ENCODE measurements around the gene MPHOSPH8.
"Not testable (repeated sequence)": the region's sequence is repeated elsewhere in the genome, so short reads cannot be mapped to it uniquely, and the experiment has no call there.

Gene MPHOSPH8

DNA sequence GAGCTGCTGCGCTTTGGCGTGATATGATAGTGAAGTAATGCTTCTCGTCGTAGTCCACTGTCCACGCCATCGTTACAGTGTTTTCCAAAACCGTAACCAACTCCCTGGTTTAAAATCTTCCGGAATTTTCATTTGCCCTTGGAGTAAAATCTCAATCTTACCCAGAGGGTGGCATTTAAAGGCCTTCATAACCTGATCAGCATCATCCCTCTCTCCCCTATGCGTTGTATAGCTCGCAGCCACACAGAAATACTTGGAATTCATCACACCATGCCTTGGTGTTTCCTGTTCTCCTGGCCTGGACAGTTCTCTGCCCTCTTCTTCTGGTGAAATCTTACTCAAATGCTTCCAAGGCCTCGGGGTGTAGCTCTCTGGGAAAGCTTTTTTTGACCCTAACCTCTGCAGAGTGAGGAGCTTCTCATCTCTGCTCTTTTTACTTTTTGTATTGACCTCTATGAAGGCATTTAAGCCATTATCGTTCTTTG lies 839 bp downstream of the MPHOSPH8 start:
- peak in 1 of 2 experiments; percentile 36 for DNase-seq

DNA sequence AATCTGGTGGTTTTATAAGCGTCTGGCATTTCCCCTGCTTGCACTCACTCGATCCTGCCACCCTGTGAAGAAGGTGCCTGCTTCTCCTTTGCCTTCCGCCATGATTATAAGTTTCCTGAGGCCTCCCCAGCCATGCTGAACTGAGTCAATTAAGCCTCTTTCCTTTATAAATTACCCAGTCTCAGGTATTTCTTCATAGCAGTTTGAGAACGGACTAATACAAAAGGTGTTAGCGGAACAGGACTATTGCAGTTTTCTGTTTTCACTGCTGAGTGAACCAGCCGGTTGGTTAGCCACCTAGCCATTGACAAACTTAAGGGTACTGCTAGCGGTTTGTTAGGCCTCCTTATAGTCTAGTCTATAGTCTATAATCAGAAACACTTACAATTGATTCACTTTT lies 2.5 kb downstream of the MPHOSPH8 start:
- not testable (repeated sequence) for DNase-seq

DNA sequence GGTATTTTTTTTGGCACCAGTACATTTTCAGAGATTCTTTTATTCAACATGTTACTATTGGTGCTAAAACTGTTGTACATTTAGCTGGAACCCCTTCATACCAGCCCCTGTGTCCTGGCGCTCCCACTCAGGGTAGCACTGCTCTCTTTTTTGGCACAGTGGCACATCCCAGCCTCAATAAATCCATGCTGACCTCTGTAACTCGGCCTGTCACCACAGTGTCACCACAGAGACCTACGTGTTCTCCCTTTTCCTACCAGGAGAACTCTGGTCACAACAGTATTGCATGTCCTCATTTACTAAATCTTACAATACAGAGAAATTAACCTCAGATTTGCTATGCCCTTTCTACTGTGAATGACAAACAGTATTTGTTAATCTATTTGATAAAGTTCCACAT lies 10.2 kb downstream of the MPHOSPH8 start:
- DNase-seq, result no peak

DNA sequence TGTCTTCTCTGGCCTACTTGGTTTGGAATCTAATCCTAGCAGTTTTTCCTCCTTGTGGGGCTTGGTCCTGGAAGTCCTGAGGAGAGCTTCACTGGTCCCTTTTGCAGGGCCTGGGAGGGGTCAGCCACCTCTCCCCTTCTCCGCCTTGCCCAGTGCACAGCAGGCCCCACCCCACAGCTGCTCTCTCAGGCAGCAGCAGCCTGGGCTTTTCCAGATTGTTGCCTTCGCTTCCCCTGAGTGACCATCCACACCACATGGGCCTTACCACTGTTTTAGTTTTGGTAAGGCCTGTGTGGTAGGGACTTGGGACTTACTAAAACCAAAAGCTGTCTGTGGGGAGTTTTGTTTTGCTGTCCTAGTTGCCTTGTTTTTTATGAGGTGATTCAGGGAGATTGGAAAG lies 11.5 kb downstream of the MPHOSPH8 start:
- DNase-seq, result no peak

DNA sequence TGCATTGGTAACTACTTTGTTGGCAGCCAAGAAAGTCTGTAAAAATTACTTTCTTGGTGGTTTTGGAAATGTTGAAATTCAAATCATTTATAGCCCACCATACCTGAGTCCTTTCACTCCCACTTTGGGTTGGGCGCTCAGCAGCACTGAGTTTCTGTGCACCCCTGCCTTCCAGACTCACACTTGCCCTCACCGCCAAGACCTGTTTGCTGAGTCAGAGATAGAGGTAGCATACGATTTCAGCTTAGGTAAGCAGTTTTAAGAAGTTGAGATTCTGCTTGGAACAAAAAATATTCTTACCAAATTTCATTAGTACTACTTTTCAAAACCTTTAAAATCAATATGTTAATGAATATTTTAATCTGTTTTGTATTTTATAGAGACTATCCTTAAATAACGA lies 12.6 kb downstream of the MPHOSPH8 start:
- no peak for DNase-seq

DNA sequence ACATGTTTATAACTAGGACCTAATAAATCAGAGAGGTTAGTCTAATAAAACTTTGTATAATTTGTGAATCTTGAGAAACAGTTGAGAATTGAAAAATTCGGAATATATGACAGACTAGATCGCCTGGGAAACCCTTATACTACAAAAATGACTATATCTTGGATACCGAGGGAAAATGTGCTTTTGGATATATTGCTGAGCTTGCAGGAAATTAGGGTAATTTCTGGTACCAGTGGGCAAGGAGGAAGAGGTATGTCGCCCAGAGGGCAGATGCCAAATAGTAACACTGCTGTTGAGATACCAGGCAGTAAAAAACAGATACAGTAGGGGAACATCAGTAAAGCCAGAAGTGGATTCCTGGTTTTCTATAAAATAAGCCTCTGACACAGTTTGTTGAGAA lies 17.3 kb downstream of the MPHOSPH8 start:
- no peak for DNase-seq

DNA sequence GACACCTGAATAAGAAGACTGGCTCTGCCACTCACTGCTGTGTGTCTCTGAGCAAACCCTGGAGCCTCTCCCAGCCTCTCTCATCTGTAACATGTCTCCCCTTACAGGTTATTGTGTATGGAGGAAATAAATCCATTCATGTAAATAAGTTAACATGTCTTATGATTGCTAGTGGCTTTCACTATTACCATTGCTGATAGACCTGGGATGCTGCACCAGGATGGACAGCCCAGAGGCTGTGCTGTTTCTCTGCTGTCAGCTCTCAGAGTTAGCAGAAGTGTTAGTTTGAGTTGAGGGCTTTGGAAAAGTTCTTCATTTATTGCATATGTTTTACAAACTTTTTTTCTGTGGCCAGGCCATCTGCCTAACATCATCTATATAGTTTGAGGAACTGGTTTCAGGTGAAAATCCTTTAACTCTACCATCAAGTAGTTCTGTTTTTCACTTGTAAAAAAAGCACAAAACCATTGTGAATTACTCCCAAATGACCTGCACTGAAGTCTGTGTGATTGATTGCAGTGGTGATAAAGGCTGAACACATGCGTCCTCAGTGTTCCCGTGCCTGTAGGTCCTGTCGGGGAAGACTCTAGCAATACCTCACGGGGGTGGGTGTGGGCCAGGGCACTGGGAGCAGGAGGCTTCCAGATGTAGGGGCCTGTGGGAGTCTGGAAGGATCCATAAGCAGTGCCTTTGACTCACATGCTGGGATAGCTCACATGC lies 24.6 kb downstream of the MPHOSPH8 start:
- DNase-seq, result no peak

DNA sequence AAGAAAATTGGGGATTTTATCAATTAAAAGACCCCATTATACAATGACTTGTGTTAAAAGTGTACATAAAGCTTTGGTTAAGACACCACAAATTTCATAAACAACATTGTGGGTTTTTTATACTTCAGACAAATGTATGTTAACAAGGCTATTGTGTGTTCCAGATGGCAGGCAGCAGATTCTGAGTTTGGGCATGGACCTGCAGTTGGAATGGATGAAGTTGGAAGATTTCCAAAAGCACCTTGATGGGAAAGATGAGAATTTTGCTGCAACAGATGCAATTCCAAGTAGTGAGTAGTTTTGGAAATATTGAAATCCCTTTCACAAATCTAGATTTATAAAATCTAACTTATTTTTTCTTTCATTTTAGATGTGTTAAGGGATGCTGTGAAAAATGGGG lies 25.4 kb downstream of the MPHOSPH8 start:
- no peak for DNase-seq

DNA sequence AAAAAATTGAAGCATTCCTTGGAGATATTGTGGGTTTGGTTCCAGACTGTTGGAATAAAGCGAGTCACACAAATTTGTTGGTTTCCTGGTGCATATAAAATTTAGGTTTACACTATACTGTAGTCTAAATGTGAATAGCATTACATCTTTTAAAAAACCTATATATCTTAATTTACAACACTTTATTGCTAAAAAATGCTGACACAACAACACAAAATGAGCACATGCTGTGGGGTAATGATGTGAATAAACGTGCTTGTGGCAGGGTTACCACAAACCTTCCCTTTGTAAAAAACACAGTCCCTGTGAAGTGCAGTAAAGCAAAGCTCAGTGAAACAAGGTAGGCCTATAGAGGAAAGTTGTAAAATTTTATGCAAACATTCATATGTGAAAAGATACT lies 27.7 kb downstream of the MPHOSPH8 start:
- DNase-seq, result no peak

DNA sequence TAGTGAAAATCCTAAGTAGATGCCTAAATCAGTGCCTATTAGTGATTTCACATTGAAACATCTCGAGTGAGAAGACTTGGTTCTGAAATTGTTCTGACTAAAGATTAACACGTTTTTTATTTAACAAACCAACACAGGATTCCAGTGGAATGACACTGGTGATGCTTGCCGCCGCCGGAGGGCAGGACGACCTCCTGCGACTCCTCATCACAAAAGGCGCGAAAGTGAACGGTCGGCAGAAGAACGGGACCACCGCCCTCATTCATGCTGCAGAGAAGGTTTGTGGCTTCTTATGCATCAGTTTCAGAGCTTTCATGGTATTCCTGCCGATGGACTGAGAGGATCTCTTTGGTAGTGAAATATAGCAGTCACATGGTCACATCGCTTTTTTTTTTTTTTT lies 28.1 kb downstream of the MPHOSPH8 start:
- DNase-seq, result no peak

DNA sequence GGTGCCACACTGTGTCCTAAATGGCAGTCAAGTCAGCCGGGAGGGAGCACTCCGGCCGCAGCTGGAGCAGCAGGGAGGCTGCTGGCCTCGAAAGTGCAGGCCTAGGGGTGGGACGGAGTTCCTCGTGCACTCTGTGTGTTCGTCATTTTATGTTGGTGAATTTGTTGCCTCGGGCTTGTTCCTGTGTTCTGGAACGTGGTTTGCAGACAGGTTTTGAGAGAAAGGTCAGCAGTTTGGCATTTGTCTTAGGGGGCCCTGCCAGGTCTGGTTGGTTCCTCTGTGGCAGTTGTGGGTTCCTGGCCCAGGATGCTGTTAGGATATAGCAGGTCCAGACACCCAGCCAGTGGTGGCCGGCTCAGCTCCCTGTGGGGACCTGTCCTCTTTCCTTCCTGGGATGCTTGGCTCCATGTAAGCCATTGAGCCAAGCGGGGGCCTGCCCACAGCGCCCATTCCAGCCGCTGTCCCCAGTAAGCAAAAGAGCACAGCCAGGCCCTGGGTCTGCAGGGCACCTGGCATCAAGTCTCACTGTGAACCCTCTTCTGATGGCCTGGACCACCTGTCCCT lies 30.0 kb downstream of the MPHOSPH8 start:
- no peak for DNase-seq

DNA sequence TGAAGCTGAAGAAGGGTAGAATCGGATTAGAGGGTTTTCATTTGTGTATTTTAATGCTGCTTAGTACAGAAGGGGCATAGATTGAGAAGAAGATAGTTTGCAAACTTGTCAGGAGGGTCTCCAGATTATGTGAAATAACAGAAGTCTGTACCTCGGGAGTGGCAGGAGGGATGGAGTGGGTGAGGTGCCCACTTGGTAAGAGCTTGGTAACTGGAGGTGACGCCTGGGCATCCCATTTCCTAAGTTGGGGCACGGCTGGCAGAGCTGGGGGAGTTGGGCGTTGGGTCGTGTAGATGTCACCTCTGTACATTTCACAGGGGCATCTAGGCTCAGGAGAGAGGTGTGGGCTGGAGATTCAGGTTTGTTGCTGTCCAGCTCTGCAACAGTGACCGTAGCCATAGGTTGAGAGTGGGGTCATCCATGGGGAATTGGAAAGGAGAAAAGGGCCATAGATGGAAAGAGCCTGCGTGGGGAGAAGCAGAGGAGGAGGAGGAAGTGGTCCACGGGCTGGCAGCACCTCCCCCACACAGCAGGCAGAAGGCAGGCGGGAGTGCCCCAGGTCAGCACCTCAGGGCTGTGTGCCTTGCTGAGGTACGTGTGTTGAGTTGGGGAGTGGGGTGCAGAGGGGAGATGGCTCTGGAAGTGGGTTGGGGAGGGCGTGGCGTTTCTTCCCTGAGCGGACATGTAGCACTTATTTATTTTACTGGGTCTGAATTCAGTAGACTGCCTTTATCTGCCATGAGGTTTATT lies 31.2 kb downstream of the MPHOSPH8 start:
- no peak for DNase-seq

DNA sequence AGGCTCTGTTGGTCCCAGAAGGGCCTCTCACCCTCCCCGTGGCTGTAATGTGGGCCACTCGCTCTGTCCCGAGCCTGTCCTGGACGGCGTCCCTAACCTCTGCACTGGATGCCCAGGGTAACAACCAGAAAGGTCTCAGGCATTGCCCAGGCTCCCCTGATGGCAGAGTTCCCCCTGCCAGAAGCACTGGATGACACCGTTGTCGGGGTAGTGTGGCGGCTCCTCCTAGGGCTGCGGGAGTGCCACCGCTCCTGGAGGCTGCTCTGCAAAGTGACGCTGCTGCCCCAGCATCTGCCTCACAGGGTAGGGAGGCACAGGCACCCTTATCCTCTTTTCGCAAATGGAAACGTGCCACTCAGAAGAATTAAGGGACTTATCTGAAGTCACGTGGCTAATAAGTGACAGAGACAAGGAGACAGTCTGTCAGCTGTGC lies 32.0 kb downstream of the MPHOSPH8 start:
- DNase-seq, result peak; percentile 85 to 96

DNA sequence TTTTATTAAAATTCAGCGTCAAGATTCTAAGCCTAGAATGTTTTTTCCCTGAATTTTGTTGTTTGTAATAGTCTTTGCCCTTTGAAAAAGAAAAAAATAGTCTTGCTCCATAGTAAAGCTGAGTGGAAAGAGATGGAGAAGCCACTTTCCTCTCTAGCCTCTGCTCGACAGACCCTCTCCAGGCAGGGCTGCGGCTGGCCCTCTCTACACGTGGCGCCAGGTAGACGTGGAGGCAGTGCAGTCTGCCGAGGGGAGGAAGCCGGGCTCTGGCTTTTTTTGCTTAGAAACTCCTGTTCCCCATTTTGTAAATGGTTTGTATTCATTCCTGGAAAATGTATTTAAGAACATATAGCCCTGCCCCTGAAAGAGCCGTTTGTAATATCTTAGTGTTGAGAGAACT lies 35.3 kb downstream of the MPHOSPH8 start:
- no peak for DNase-seq

DNA sequence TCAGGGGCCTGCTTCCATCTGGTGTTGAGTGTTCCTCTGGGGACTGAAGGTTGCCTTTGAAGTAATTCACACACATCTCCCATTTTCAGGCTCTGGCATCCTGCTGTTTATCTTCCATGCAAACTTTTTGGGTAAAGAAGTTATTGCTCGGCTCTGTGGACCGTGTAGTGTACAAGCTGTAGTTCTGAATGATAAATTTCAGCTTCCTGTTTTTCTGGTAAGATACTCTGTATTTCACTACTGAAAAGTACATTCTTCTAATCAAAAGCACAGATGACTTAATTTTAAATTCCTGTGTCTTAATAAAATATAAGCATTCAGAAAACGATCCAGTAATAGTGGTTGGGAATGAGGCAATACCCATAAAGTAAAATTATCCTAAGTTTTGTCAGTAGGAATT lies 36.7 kb downstream of the MPHOSPH8 start:
- no peak for DNase-seq

DNA sequence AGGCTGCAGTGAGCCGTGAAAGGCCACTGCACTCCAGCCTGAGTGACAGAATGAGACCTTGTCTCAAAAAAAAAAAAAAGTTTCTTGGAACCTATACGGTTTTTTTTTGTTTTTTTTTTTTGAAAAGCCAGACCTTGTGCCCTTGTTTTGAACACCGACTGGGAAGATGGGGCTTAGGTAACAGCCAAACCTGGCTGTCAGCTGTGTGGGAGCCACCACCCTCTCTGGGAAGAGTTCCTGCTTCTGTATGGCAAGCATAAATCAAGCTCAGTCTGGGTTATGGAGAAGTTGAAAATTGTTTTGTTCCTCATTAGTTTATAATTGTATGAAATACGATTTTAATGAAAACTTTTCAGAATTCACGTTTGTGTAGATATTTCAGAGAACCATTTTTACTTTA lies 39.5 kb downstream of the MPHOSPH8 start:
- DNase-seq, result no peak

DNA sequence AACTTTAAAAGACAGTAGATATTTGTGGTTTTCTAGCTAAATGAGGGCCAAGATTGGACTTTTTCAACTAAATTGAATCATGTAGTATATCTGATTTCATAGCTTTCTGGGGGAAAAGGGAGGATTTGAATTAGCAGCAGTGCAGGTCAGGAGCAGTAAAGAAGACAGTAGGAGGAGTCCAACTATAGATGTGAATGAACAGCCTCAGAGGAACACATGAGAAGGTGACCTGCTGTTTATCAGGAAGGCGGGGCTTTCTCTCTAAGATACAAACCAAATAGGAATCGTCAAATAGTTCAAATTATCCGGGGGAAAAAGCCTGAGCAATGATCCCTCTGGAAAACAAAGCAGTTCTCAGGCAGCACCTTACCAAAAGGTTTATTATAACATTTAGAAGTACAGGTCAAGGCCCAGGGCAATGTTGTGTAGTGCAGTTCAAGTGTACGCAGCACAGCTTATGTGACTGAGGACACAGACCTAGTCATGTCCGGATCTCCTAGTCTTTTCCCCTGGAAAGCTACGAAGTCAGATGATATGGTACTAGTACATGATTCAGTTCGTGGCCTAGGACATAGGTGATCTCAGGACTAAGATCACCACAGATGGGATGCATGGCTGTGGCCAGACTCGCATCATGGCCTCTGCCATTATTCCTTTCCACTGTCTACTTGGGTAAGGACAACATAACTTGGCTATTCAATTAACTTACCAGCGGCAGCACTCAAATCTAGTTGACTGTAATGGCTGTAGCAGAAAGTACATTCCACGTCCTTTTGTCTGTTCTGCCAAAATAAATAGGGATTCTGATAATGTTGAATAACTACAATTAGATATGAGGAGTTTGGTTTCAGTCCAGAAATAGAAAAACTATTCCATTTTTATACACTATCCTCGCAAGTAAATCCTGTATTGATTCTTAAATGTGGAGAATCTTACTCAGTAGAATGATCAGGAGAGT lies 40.3 kb downstream of the MPHOSPH8 start:
- DNase-seq, result no peak

DNA sequence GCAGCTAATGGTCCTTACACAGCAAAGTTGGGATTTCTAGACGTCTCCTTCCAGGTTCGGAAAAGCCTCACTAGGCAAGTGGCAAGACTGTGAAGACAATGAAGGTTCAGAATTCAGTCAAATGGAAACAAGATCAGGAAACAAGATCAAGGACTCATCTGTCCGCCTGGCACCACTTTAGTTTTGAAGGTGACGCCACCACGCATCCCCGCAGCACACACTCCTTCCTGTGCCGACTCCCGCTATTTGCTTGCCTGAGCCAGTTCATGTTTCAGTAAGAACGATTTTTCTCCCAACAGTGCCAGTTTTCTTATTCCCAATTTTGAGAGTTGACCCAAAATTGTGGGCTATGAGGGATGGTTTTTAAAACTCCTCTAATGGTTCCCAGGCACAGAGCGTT lies 41.4 kb downstream of the MPHOSPH8 start:
- DNase-seq, result no peak

DNA sequence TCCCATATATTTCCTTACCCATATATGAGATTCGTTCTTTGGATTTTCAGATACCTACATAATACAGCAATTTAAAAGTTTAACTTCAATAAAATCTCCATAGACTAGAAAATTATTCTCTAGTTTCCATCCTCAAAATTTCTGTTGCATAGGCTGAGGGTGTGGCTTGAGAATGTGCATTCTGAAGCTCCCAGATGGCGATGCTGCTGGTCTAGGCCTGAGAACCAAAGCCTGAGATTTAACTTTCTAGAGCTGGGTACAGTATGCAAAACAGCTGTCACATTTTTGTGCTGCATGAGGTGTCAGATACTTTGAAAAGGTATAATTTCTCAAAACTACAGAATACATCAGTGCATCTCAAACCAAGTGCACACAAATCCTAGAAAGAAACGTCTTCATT lies 42.7 kb downstream of the MPHOSPH8 start:
- DNase-seq, result no peak

DNA sequence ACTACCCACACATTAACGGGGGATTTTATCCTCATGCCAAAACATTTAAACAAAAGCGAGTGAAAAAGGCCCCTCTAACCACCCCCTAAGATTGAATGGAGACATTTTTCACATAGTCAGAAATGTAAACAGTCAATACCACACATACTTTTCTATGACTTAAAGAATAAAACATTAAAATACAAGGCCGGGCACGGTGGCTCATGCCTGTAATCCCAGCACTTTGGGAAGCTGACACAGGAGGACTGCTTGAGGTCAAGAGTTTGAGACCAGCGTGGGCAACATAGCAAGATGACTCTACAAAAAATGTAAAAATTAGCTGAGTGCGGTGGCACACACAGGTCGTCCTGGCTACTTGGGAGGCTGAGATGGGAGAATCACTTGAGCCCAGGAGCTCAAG lies 47.3 kb downstream of the MPHOSPH8 start:
- no peak for DNase-seq

DNA sequence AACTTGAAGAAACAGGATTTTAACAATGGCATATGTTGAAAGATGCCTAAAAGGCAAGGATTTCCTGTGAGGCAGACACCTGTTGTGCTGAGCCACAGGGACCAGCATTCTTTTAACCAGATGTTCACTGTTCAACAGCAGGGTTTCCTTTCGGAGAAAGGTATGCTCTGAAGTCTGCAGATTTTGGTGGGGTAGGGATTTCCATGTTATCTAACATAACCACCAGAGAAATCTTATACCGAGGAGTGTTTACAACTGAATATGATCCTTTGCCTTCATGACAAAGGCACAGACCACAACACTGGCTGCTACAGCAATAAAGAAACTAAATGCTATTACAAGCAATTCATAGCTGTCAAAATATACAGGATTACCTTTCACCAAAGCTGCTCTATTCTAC lies 48.1 kb downstream of the MPHOSPH8 start:
- DNase-seq, result no peak

DNA sequence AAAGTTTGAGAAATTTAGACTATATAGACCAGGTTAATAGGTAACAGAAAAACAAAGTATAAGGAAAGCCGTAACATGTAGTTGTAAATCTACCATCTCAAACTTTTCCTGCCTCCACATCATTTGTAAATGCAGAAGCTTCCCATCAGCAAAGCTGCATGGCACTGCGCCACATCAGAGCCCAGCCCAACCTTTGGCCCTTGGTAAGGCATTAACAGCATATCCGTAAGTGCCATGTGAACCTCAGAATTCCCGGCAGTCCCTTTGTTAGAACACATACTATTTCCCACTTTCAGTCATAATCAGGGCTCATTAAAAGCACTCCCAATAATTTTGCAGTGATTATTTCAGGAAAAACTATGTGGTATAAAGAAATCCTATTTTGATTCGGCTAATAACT lies 51.6 kb downstream of the MPHOSPH8 start:
- DNase-seq, result no peak

DNA sequence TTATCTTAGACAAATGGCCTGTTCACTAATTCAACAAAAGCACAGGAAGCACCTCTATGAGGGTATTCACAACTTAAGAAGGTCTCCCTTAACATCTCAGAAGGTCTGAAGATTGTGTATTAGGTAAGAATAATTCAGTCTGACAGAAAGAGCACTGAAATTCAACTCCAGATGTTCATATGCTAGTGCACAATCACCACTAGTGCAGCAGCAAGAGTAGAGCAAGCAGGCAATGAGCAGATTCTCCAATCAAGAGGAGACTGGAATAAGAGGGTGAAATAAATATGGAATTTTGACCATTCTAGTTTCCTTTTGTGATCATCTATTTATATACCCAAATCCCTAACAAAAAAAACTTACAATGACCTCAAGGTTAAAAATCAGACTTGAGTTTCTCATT lies 52.0 kb downstream of the MPHOSPH8 start:
- DNase-seq, result no peak

All from NCI-H524 (cell line).